Measurements from ENCODE around the gene CCDC88B.

Gene CCDC88B

GRCh38 chr11:64343767-64344559 lies 4.0 kb downstream of the CCDC88B start:
- no peak for DNase-seq

DNA sequence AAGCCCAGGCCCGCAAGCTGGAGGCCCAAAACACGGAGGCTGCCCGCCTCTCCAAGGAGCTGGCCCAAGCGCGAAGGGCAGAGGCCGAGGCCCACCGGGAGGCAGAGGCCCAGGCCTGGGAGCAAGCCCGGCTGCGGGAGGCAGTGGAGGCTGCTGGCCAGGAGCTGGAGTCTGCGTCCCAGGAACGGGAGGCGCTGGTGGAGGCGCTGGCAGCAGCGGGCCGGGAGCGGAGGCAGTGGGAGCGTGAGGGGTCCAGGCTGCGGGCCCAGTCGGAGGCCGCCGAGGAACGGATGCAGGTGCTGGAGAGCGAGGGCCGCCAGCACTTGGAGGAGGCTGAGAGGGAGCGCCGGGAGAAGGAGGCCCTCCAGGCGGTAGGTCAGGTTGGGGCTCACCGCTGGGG lies 4.8 kb downstream of the CCDC88B start:
- no peak for DNase-seq

DNA sequence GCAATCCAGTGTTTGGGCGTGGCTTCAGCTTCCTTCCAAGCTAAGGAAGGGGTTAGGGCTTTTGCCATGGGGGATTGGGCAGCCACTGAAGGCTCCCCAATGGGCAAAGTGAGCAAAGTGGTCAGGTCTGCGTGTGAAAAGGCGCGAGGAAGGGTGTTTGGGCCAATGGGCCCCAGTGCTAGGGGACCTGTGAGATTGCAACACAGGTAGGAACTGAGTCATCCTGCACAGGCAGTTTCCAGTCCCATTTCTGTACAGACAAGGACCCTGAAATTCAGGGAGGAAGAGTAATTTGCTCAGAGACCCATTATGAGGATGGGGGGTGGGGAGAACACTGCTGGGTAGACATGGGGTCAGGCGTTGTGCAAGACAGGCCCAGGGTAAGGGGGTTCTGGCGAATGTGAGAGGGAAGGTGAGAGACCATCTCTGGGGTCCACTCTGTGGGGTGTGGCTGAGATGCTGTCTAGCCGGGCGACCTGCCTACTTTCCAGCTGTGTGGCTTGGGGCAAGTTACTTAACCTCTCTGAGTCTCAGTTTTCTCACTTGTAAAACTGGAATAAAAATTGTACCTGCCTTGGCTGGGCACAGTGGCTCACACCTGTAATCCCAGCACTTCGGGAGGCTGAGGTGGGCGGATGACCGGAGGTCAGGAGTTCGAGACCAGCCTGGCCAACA lies 7.3 kb downstream of the CCDC88B start:
- no peak for DNase-seq

DNA sequence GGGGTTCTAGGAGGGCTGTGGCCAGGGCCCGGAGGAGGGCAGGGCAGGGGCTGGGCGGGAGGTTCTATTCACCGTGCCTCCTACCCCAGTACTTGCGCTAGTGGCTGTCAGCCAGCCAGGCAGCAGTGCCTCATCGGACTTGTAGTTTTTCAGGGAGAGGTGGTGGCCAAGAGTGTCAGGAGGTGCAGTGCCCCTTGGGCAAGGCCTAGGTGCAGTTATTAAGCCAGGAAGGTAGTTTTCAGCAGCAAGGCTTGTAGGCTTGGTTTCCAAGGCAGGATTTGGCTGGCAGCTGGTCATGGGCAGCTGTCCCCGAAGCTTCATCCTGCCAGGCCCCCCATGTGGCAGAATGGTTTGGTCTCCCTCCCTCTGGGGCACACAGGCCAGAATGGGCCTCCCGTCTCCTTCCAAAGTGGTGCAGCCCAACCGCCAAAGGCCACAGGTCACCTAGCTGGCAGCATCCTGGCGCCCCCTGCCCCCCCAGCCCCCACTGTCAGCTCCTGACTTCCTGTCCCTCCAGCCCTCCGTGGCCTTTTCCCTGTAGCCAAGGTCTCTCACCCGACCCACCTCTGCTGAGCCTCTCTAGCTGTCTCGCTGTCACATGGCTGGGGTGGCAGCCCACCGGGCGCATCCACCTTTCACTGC lies 8.5 kb downstream of the CCDC88B start:
- DNase-seq: no peak

DNA sequence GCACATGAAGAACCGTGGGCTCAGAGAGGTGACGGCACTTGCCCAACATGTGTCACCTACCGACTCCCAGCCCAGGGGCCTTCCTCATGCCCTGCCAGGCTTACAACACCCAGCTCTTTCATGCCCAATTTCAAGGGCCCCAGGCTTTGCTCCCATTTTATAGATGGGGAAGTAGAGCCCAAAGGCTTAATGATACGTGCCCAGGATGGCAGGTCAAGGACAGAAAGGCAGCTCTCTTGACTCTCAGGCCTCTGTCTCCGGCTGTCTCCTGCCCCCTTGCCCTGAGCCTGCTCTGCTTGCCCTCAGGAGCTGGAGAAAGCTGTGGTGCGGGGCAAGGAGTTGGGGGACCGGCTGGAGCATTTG lies 9.0 kb downstream of the CCDC88B start:
- DNase-seq: no peak

DNA sequence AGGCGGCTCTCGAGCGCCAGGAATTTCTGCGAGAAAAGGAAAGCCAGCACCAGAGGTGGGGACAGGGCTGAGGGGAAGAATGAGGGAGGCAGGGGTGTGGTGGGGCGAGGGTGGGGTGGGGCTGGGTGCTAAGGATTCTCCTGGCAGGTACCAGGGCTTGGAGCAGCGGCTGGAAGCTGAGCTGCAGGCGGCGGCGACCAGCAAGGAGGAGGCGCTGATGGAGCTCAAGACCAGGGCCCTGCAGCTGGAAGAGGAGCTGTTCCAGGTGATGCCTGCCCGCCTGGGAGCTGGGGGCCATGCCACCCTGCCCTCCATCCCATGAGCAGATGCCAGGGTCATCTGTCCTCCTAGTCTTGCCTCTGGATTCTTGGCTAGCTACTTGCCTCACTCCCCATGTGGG lies 9.4 kb downstream of the CCDC88B start:
- DNase-seq: no peak

GRCh38 chr11:64351136-64351631 lies 11.2 kb downstream of the CCDC88B start:
- no peak for DNase-seq

DNA sequence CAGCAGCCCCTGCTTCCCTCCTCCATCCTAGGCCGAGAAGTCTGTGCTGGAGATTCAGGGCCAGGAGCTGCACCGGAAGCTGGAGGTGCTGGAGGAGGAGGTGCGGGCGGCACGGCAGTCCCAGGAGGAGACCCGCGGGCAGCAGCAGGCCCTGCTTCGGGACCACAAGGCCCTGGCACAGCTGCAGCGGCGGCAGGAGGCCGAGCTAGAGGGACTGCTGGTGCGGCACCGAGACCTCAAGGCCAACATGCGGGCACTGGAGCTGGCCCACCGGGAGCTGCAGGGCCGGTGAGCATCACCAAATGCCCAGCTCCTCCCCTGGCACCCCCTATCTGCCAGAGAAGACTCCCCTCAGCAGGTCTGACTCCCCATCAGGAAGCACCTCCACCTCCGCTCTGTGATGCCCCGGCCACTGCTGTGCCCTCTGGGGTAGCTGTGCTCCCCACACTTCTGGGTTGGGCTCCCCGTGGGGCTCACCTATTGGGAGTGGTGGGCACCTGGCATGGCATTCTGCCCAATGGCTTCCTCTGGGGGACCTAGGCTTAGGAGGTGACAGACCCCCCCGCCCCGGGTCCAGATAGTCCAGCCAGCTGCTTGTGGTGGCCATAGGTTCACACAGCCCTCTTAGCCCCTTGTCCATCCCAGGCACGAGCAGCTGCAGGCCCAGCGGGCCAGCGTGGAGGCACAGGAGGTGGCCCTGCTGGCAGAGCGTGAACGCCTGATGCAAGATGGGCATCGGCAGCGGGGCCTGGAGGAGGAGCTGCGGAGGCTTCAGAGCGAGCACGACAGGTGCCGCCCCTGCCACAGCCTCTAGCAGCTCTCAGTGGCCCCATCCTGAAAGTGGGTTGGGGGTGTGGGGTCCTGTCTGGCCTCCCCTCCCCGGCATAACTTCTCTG lies 12.3 kb downstream of the CCDC88B start:
- DNase-seq: no peak

DNA sequence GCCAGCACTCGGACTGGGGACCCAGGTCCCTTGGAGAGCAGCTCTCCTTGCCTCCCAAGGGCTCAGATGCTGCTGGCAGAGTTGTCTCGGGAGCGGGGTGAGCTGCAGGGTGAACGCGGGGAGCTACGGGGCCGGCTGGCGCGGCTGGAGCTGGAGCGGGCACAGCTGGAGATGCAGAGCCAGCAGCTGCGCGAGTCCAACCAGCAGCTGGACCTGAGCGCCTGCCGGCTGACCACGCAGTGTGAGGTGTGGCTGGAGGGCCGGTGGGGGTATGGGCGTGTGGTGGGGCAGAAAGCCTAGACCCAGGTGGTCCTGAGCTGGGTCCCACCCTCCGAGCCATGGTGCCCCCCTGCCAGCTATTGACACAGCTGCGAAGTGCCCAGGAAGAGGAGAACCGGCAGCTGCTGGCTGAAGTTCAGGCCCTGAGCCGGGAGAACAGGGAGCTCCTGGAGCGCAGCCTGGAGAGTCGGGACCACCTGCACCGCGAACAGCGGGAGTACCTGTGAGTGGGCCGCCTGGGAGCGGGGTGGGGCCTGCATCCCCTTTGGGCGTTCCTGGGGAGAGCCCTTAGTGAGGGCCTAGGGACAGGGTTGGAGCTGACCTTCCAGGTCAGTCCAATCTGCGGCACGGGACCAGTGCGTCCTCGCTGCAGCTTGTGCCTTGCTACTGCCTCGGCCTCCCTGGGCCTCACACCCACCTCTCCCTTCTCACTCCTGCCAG lies 13.2 kb downstream of the CCDC88B start:
- DNase-seq: no peak

DNA sequence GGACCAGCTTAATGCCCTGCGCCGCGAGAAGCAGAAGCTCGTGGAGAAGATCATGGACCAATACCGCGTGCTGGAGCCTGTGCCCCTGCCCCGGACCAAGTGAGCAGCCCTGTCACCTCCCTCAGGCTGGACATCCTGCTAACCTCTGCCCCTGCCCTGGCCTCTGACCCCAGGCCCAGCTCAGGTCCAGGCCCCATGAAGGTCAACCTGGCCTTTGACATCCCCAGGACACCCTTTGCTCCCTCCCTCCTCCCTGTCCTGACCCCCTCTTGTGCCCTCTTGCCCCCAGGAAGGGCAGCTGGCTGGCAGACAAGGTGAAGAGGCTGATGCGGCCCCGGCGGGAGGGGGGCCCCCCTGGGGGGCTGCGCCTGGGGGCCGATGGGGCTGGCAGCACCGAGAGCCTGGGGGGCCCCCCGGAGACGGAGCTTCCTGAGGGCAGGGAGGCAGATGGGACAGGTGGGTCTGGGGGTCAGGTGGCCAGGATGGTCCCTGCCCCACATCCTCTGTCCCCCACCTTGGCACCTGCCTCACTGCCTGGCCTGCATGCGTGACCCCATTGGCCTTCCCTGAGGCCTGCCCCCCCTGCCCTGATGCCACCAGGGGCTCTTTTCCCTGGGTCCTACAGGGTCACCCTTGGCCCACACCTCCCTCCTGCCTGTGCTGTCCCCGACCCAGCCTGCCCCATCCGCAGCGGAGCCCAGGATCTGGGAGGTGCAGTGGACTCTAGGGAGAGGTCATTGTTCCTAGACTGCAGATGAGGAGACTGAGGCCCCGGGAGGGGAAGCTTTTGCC lies 13.9 kb downstream of the CCDC88B start:
- no peak for DNase-seq

DNA sequence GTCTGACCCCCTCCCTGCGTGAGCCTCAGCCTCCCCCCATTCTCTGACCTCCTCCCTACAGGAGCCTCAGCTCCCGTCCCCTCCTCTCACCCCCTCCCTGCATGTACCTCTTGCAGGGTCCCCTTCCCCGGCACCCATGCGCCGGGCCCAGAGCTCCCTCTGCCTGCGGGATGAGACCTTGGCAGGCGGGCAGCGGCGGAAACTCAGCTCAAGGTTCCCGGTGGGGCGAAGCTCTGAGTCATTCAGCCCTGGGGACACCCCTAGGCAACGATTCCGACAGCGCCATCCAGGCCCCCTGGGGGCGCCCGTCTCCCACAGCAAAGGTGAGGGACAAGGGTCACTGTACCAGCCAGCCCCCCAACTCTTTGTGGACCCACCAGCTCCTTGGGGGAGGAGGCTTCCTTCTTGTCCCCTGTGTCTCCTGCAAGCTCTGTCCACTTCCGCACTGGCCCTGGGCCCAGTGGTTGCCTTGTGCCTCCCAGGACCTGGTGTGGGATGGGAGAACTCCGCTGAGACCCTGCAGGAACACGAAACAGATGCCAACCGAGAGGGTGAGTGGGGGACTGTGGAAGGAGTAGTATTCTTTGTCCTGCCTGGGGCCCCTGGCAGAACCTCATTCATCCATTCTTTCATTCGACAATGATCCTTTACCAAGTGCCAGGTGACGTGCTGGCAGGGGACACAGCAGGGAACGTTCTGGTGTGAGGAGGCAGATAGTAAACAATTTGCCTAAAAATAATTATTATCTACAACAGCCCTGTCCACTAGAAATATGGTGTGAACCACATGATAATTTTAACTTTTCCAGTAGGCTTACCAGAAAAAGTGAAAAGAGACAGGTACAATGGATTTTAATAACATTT lies 15.3 kb downstream of the CCDC88B start:
- DNase-seq: no peak

GRCh38 chr11:64356498-64357411 lies 16.8 kb downstream of the CCDC88B start:
- no peak for DNase-seq

DNA sequence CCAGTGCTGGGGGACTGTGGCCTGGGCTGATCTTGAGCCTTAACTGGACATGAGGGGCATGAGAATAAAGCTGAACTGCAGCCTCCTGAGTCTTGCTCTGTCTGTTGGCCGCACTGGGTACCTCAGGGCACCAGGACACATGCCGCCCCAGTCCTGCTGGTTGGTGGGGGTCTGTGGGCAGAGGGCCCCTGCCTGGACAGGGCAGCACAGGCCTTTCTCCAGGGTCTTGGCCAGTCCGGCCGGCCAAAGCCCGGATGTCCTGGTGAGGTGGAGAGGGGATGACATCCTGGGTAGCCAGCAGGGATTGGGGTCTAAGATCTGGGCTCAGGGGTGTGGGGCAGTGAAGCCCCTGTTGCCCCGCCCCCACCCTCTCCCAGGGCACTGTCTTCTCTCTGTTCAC lies 17.4 kb downstream of the CCDC88B start:
- no peak for DNase-seq

DNA sequence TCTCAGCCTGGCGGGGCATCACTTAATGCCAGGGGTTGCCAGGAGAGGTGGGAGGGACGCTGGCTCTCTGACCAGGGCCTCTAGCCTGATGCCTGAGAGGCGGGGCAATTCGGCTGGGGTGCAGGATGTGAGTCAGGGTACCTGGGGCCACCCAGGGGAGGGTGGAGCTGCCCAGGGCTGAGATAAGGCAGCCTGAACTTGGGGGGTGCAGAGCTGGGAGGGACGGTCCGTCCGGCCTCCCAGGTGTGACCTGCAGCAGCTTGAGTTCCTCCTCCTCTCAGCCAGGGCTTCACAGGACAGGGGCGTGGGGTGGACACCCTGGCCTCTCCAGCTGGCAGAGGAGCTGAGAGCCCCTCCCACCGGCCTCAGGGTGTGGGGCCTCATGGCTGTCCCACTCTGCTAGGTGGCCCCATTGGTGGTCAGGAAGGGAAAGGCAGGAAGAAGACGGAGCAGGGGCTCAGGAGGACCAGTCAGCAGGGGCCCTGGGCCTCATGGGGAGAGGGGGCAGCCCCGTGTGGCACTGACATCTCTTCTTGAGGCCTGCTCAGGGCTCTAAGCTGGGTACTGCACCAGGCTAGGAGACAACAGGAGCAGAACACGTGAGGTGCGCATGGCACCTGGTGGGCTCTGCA lies 18.0 kb downstream of the CCDC88B start:
- peak; percentile 27 for DNase-seq

- DNase-seq: no peak
These were observed 18.5 kb downstream of the CCDC88B start for GRCh38 chr11:64358536-64358906.

GRCh38 chr11:64358907-64359711 lies 19.1 kb downstream of the CCDC88B start, which contains the start of gene RPS6KA4:
RPS6KA4 (plus strand) TSS chr11:64359162; CDS start chr11:64359236, 74 bp downstream.
- peak; percentile 37 for DNase-seq

- DNase-seq: peak; percentile 15
These were observed 19.9 kb downstream of the CCDC88B start for GRCh38 chr11:64359712-64360445.

Measured in activated effector memory CD4-positive, alpha-beta T cell treated with Interleukin-2 at 50 U/mL for 16 hours (primary cell).